NCI-H524 treated with DMSO at 0.1 percent for 48 hours (cell line): ENCODE measurements around the gene PPIA.
"Not testable (repeated sequence)": the region's sequence is repeated elsewhere in the genome, so short reads cannot be mapped to it uniquely, and the experiment has no call there.

Experiments
- DNase-seq: peaks from one replicate; lab custom pipeline; 2025; lab: John Stamatoyannopoulos, UW

Gene PPIA

DNA sequence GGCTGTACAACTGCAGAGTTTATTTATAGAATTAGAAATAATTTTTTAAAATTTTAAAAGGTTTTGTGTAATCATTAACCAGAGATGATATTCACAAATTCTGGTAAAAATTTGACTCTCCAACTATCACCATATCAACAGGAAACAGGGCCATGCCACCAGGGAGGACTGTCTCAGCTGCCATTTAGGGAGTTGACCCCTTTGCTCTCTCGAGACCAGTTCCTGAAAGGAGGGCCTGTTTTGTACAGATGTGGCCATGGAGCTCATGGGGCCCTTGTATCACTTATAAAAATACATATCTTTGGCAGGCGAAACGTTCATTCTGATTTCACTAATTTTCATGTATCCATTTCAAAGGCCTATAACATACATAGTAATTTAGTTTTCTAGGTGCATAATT, 31.1 kb downstream of the PPIA start:
- DNase-seq, result no peak

DNA sequence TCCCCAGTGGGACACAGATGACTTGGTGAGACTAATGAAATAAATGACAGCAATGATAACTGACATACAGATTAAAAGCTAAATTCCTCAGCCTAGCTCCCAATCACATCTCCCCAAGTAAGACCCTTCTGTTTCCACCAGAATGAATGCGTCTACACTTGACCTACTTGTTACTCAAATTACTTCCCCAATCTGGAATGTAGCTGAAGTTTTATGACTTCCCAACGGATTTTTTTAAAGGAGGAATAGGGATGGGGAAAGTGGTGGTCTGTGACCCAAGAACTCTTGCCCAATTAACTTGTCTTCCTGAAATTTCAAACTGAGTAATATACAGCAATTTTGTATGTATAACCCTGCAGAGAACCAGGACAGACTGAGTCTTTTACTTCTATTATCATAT, 42.3 kb downstream of the PPIA start:
- no peak for DNase-seq

DNA sequence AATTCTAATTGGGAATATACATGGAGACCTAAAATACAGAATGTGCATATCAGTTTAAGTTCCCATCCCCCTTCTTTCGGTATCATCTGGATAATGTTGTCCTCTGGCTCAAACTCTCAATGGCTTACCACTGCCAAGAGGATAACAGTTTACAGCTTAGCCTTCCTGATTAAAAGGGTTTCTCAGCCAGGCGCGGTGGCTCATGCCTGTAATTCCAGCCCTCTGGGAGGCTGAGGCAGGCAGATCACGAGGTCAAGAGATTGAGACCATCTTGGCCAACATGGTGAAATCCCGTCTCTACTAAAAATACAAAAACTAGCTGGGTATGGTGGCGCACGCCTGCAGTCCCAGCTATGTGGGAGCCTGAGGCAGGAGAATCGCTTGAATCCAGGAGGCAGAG, 46.2 kb downstream of the PPIA start:
- not testable (repeated sequence) for DNase-seq

GRCh38 chr7:44843440-44843839, 47.0 kb downstream of the PPIA start:
- not testable (repeated sequence) for DNase-seq

GRCh38 chr7:44845451-44845850, 49.0 kb downstream of the PPIA start:
- DNase-seq, result no peak

- not testable (repeated sequence) for DNase-seq
Observed at GRCh38 chr7:44846390-44846789, 49.9 kb downstream of the PPIA start.

GRCh38 chr7:44846816-44847508, 50.5 kb downstream of the PPIA start:
- DNase-seq, result no peak

GRCh38 chr7:44847509-44847919, 51.0 kb downstream of the PPIA start:
- DNase-seq, result no peak

- DNase-seq, result peak; percentile 97
Observed at GRCh38 chr7:44847920-44848634, 51.6 kb downstream of the PPIA start, which contains the start of gene H2AZ2. Gene H2AZ2, minus strand, starts transcription at chr7:44848087. Its CDS starts 116 bp downstream, at chr7:44847971.

- DNase-seq, result no peak
Observed at GRCh38 chr7:44849259-44849884, 52.9 kb downstream of the PPIA start.

GRCh38 chr7:44849885-44850544, 53.5 kb downstream of the PPIA start:
- DNase-seq, result no peak

- DNase-seq, result no peak
Observed at GRCh38 chr7:44852590-44852989, 56.1 kb downstream of the PPIA start.
